Breast epithelium (tissue), 4 donors: Measurements from ENCODE around the gene TLL2. TPM values are rescaled to one million over a fixed set of nuclear protein-coding genes. Genes with fewer than 3 reads are reported as not detected.

Source experiments
- DNase-seq, 2 donors: peaks; one replicate each; pipeline ENCODE4 v3.0.0-alpha.2; 2019; ENCODE audit warnings: low spot score in 2 of 2
- H3K27ac ChIP-seq, 2 donors: fragments of 200-600 bp; sonication (generic) in 1 of 2; one replicate each; pipeline ENCODE4 v1.5.1; 2016 to 2019; ENCODE audit warnings: mild to moderate bottlenecking in 1 of 2
- H3K27me3 ChIP-seq, 2 donors: fragments of 200-600 bp; sonication (generic) in 1 of 2; one replicate each; pipeline versions ENCODE4 v1.5.1 to v1.6.0; 2017 to 2019; ENCODE audit warnings: control low read depth in 1 of 2, mild to moderate bottlenecking in 1 of 2
- H3K36me3 ChIP-seq: fragments of 200-600 bp; one replicate; pipeline ENCODE4 v1.5.1; 2019
- H3K4me1 ChIP-seq, 2 donors: fragments of 200-600 bp; sonication (generic); one replicate each; pipeline ENCODE4 v1.5.1; 2016 to 2019; ENCODE audit warnings: control low read depth in 1 of 2
- H3K4me3 ChIP-seq, 3 donors: fragments of 200-600 bp; sonication (generic); 1 replicate in 2 of 3; 2 replicates in 1 of 3; pipeline ENCODE4 v1.5.1; 2016 to 2019; ENCODE audit warnings: mild to moderate bottlenecking in 3 of 3, moderate library complexity in 2 of 3
- H3K9me3 ChIP-seq, 2 donors: fragments of 200-600 bp; sonication (generic) in 1 of 2; one replicate each; pipeline ENCODE4 v1.5.1; 2016 to 2019; ENCODE audit warnings: control low read depth in 1 of 2
- POLR2A ChIP-seq: fragments of 450-650 bp; IDR thresholded peaks from one replicate; pipeline ENCODE4 v1.6.1; 2016; ENCODE audit warnings: antibody characterized with exemption, mild to moderate bottlenecking, moderate library complexity
- POLR2AphosphoS5 ChIP-seq, 3 donors: sonication (generic); formaldehyde crosslinking; IDR thresholded peaks; one replicate each; pipeline ENCODE4 v1.6.1; 2017; ENCODE audit warnings: antibody characterized with exemption in 3 of 3
- intact Hi-C: fragments of 100-400 bp; cut with DNase I; formaldehyde crosslinking; loops from one replicate; pipeline ENCODE4 v1.15.1; 2023; ENCODE audit warnings: low total_unique reads
- total RNA-seq, 3 donors: library from RNA; depleted of rRNA; stranded (reverse); fragments of >200 nt; gene quantifications; one replicate each; pipeline ENCODE4 v1.1.0, GENCODE V29; 2016
- TF ChIP-seq, protein P1 (sequence below), 3 donors: fragments of 450-650 bp; IDR thresholded peaks; one replicate each; pipeline ENCODE4 v1.5.1; 2016 to 2017; ENCODE audit warnings: antibody characterized with exemption in 3 of 3, mild to moderate bottlenecking in 3 of 3, moderate library complexity in 3 of 3

The TLL2 gene
- total RNA-seq, 3 donors from 2014 or later: under 0.01 TPM; not detected in 2

DNA sequence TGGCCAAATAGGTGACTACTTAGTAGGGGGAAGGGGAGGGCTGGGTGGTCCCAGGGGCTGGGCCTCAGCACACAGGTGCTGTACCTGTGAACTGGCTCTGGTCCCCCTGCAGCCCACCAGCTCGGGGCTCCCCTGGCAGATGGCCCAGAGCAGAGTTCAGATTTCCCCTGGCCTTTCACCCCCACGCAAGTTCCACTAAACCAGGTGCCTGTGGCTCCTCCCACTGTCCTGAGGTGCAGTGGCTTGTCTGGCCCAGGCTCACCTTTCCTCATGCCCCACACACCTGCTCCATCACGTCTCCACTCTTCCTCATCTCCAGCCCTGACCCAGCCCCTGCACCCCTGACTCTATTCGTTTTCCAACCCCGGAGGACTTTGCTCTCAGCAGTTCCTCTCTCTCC, 107.6 kb downstream of the TLL2 start:
- no peak overlapping the region for H3K4me3 ChIP-seq
- intact Hi-C loops: no loop called here
- TF ChIP-seq POLR2A: no peak
- no peak for TF ChIP-seq POLR2AphosphoS5 (IDR thresholded peaks at IDR 0.05)
- TF ChIP-seq, protein P1, sequence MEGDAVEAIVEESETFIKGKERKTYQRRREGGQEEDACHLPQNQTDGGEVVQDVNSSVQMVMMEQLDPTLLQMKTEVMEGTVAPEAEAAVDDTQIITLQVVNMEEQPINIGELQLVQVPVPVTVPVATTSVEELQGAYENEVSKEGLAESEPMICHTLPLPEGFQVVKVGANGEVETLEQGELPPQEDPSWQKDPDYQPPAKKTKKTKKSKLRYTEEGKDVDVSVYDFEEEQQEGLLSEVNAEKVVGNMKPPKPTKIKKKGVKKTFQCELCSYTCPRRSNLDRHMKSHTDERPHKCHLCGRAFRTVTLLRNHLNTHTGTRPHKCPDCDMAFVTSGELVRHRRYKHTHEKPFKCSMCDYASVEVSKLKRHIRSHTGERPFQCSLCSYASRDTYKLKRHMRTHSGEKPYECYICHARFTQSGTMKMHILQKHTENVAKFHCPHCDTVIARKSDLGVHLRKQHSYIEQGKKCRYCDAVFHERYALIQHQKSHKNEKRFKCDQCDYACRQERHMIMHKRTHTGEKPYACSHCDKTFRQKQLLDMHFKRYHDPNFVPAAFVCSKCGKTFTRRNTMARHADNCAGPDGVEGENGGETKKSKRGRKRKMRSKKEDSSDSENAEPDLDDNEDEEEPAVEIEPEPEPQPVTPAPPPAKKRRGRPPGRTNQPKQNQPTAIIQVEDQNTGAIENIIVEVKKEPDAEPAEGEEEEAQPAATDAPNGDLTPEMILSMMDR (IDR thresholded peaks at IDR 0.05): no peak
- no peak for DNase-seq
- no peaks in the 10 kb centered on the region for H3K4me1 ChIP-seq
- H3K27ac ChIP-seq: no peak overlapping the region
- peaks cover 0 to 41% of the 10 kb centered on the region in 2 donors for H3K27me3 ChIP-seq
- H3K9me3 ChIP-seq: no peaks in the 10 kb centered on the region
- H3K36me3 ChIP-seq: no peaks in the 10 kb centered on the region

DNA sequence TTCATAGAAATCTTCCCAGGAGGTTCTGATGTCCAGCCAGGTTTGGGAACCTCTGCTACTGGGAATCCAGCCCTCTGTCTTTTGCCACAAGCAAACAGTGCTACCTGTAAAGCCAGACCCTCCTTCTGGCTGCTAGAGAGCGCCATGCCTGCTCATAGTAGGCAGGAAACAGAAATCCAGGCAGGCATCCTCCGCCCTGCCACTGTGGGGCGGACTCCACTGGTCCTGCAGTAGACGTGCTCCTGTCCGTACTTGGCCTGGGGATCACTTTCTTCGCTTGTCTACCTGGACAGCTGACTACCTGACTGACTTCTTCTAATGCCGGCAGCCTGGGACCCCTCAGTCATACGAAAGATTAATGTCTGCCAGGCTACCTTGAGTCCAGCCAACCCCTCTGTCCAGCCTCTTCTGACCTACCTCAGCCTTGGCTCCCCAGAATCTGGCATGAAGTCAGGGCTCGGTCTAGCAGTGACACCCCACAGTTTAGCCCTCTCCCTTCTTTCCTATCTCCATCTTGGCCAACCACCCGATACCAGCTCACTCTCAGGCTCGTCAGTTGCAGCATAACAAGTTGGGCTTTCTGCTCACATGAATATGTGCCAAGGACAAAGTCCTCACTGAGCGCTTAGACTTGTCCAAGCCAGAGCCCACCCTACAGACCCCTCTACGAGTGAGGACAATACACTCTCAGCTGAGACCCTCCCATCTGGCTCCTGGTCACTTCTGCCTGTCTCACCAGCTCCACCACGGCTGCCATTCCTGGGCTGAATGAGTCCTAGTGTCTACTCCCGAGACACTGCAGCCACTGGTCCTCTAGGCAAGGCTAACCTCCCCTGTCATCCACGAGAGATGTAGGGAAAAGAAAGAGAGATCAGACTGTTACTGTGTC, 111.1 kb downstream of the TLL2 start:
- H3K9me3 ChIP-seq: no peaks in the 10 kb centered on the region
- H3K27ac ChIP-seq: no peak overlapping the region
- intact Hi-C loops: no loop called here
- no peaks in the 10 kb centered on the region for H3K36me3 ChIP-seq
- H3K4me1 ChIP-seq: no peaks in the 10 kb centered on the region
- no peak for DNase-seq
- TF ChIP-seq, protein P1 (IDR thresholded peaks at IDR 0.05): no peak
- TF ChIP-seq POLR2AphosphoS5 (IDR thresholded peaks at IDR 0.05): no peak
- no peak for TF ChIP-seq POLR2A
- H3K27me3 ChIP-seq: peaks cover 0 to 27% of the 10 kb centered on the region in 2 donors
- no peak overlapping the region for H3K4me3 ChIP-seq

DNA sequence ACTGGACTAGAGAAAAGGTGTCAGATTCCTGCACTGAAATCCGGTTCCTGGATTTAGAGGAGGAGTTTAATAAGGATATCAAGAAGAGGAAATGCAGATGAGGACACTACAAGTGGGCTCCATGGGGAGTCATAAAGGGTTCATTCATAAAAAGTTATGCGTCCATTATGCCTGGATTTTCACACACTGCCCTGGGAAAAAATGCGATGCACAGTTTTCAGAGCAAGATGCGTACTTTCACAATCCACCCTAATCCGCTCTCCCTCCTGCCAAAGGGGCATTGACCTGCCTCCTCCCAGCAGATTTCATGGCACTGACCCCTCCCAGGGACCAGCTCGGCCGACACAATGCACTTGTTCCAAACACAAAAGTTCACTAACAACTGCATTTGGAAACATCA, 112.7 kb downstream of the TLL2 start:
- Histone ChIP-seq H3K4me3 (no peak overlapping the region), H3K4me1 (no peaks in the 10 kb centered on the region), H3K27ac (no peak overlapping the region), H3K27me3 (peaks cover 0 to 28% of the 10 kb centered on the region in 2 donors), H3K36me3 (no peaks in the 10 kb centered on the region), H3K9me3 (no peaks in the 10 kb centered on the region)
- intact Hi-C loops: no loop called here
- no peak for DNase-seq
- TF ChIP-seq, protein P1 (IDR thresholded peaks at IDR 0.05): no peak
- TF ChIP-seq POLR2AphosphoS5 (IDR thresholded peaks at IDR 0.05) (no peak), POLR2A (no peak)

DNA sequence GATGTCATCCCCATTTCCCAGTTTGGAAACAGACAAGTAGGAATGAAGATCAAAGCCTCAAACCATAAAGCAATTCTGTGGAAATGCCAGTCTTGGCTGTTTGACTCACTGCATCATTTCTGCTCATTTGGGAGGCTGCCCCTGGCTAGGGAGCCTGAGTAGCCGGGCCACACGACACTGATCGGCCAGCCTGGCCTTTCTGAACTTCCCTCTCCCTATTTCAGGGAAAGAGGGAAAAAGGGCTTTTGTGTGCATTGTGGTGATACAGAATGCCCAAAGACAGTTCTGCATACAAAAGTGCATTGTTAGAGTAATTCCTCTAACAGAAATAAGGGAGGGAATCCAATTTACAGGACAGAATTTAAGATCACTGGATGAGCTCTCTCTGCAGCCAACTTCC, 113.3 kb downstream of the TLL2 start:
- intact Hi-C loops: no loop called here

DNA sequence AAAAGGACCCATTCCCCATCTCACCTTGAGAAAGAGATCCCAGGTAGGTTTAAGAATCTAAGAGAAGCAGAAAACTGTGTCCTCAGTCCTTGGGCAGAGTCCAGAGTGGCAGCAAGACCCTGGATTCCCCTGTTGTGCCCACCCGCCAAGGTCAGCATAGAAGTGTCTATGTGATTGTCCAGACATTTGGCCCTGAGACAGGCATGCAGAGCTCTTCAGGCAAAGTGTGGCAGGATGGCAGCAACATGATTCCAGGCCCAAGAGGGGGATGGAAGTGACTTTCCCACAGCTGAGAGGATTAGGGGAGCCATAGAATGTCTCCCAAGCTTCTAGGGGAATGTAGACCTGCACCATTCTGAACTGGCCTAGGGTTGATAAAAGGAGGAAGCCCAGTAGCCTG, 115.8 kb downstream of the TLL2 start:
- no peak for DNase-seq
- intact Hi-C loops: loop anchor here (5.0 kb wide), 1 partner anchor 114 kb away; the partner anchor contains the start of gene TLL2
- Histone ChIP-seq H3K4me3 (no peak overlapping the region), H3K4me1 (no peaks in the 10 kb centered on the region), H3K27ac (no peak overlapping the region), H3K9me3 (no peaks in the 10 kb centered on the region), H3K36me3 (no peaks in the 10 kb centered on the region), H3K27me3 (peaks cover 0 to 47% of the 10 kb centered on the region in 2 donors)
- no peak for TF ChIP-seq POLR2AphosphoS5 (IDR thresholded peaks at IDR 0.05)
- no peak for TF ChIP-seq POLR2A
- TF ChIP-seq, protein P1 (IDR thresholded peaks at IDR 0.05): no peak

More for the DNA sequence above, 113.3 kb downstream of the TLL2 start:
- no peaks in the 10 kb centered on the region for H3K4me1 ChIP-seq
- H3K27me3 ChIP-seq: peaks cover 0 to 27% of the 10 kb centered on the region in 2 donors
- H3K4me3 ChIP-seq: no peak overlapping the region
- H3K9me3 ChIP-seq: no peaks in the 10 kb centered on the region
- H3K36me3 ChIP-seq: no peaks in the 10 kb centered on the region
- no peak for DNase-seq
- TF ChIP-seq, protein P1 (IDR thresholded peaks at IDR 0.05): no peak
- TF ChIP-seq POLR2A: no peak
- no peak for TF ChIP-seq POLR2AphosphoS5 (IDR thresholded peaks at IDR 0.05)
- H3K27ac ChIP-seq: no peak overlapping the region
